ENCODE results near the gene KAZN. TPM values are rescaled to one million over a fixed set of nuclear protein-coding genes. Genes with fewer than 3 reads are reported as not detected.
A peak's percentile ranks its signal among the peaks of the same experiment; 100 is the strongest.

KAZN gene
- polyA plus RNA-seq, 2 of the 4 experiments (the other 2 are of a cell fraction): 1.3 to 1.9 TPM

GRCh38 chr1:15017120-15017519 lies 418.6 kb downstream of the KAZN start:
- H3K4me3 ChIP-seq: no peak overlapping the region
- no peaks in the 10 kb centered on the region for H3K4me1 ChIP-seq
- no peak for ATAC-seq
- CTCF ChIA-PET: interaction anchor here (0.6 to 1.2 kb wide), 2 partner anchors 10 to 707 kb away, joined by 3 read pairs; no protein-coding TSS in a partner anchor
- H3K9me3 ChIP-seq: no peaks in the 10 kb centered on the region
- TF ChIP-seq CHD4 (IDR thresholded peaks at IDR 0.05; ENCODE audit: borderline replicate concordance): no peak
- no peak for TF ChIP-seq RAD21 (conservative IDR thresholded peaks at IDR 0.05 in 1 of 2, IDR thresholded peaks at IDR 0.05 in 1 of 2)
- no peak for TF ChIP-seq GATA3 (IDR thresholded peaks at IDR 0.05; ENCODE audit: borderline replicate concordance)
- TF ChIP-seq BHLHE40 (IDR thresholded peaks at IDR 0.05; ENCODE audit: low read depth, low read length): no peak
- no peak for TF ChIP-seq MYC (IDR thresholded peaks at IDR 0.05; ENCODE audit: borderline replicate concordance, low read length)
- TF ChIP-seq CEBPB (IDR thresholded peaks at IDR 0.05): peak in 1 of 2 experiments; percentile 38; a peak in 1 of 4 replicates
- WGBS (ENCODE audit: missing lambda C conversion rate): 67% methylated on average over 6 of the region's 7 CpGs
- H3K27ac ChIP-seq: no peak overlapping the region
- POLR2A ChIA-PET: no interaction called here
- no peak for DNase-seq (ENCODE audit: low read depth in 1 of 2, low spot score in 1 of 2)
- no peak overlapping the region for H3K4me2 ChIP-seq
- FAIRE-seq: no peak

- ATAC-seq (no peak), DNase-seq (ENCODE audit: low read depth in 1 of 2, low spot score in 1 of 2) (no peak), FAIRE-seq (no peak)
- TF ChIP-seq GATA3 (IDR thresholded peaks at IDR 0.05; ENCODE audit: borderline replicate concordance) (no peak), HDAC2 (IDR thresholded peaks at IDR 0.05) (no peak), POLR2AphosphoS2 (conservative IDR thresholded peaks at IDR 0.05; ENCODE audit: low read length) (no peak), CBX2 (IDR thresholded peaks at IDR 0.05; ENCODE audit: borderline replicate concordance, low read depth) (no peak), HMGXB4 (CRISPR knock-in tag; IDR thresholded peaks at IDR 0.05; ENCODE audit: borderline replicate concordance) (no peak), NFE2L2 (conservative IDR thresholded peaks at IDR 0.05; ENCODE audit: low read length) (no peak), MAFK (IDR thresholded peaks at IDR 0.05; ENCODE audit: partially characterized antibody) (no peak), EHMT2 (IDR thresholded peaks at IDR 0.05; ENCODE audit: low read depth) (no peak)
- ChIA-PET POLR2A (no interaction called here), CTCF (interaction anchor here (1.0 to 1.1 kb wide), 2 partner anchors 9 to 12 kb away, joined by 3 read pairs; no protein-coding TSS in a partner anchor)
- H3K4me2 ChIP-seq: no peak overlapping the region
- H3K4me1 ChIP-seq: no peaks in the 10 kb centered on the region
- 82% methylated on average over 3 of the region's 4 CpGs for WGBS (ENCODE audit: missing lambda C conversion rate)
- no peak overlapping the region for H3K4me3 ChIP-seq
- H3K9me3 ChIP-seq: no peaks in the 10 kb centered on the region
- no peak overlapping the region for H3K27ac ChIP-seq
These were observed 420.3 kb downstream of the KAZN start for GRCh38 chr1:15018767-15019166.

GRCh38 chr1:15020943-15021745 lies 422.7 kb downstream of the KAZN start:
- Histone ChIP-seq H3K4me1 (no peaks in the 10 kb centered on the region), H3K9me3 (no peaks in the 10 kb centered on the region), H3K4me2 (no peak overlapping the region), H3K27ac (no peak overlapping the region), H3K4me3 (no peak overlapping the region)
- ChIA-PET CTCF (no interaction called here), POLR2A (no interaction called here)
- TF ChIP-seq HES2 (IDR thresholded peaks at IDR 0.05): no peak
- no peak for TF ChIP-seq ZC3H11A (IDR thresholded peaks at IDR 0.05)
- TF ChIP-seq FOXS1 (CRISPR knock-in tag; IDR thresholded peaks at IDR 0.05): no peak
- no peak for TF ChIP-seq HOXA7 (CRISPR knock-in tag; IDR thresholded peaks at IDR 0.05)
- no peak for TF ChIP-seq RCOR1 (IDR thresholded peaks at IDR 0.05; ENCODE audit: low read depth, low read length)
- TF ChIP-seq CHD4 (IDR thresholded peaks at IDR 0.05; ENCODE audit: borderline replicate concordance): no peak
- no peak for TF ChIP-seq SMC3 (IDR thresholded peaks at IDR 0.05)
- TF ChIP-seq USF2 (IDR thresholded peaks at IDR 0.05): no peak
- DNase-seq (ENCODE audit: low read depth in 1 of 2, low spot score in 1 of 2) (no peak), FAIRE-seq (no peak), ATAC-seq (no peak)
- 70% methylated on average over 13 of the region's 18 CpGs for WGBS (ENCODE audit: missing lambda C conversion rate)

Data from A549 (cell line).